NCI-H510A (cell line): ENCODE data around the gene ANKRD18B.
"Not testable (repeated sequence)": the region's sequence is repeated elsewhere in the genome, so short reads cannot be mapped to it uniquely, and the experiment has no call there.

Experiments used
- DNase-seq: peaks from one replicate; lab custom pipeline; 2025; lab: John Stamatoyannopoulos, UW

ANKRD18B gene

DNA sequence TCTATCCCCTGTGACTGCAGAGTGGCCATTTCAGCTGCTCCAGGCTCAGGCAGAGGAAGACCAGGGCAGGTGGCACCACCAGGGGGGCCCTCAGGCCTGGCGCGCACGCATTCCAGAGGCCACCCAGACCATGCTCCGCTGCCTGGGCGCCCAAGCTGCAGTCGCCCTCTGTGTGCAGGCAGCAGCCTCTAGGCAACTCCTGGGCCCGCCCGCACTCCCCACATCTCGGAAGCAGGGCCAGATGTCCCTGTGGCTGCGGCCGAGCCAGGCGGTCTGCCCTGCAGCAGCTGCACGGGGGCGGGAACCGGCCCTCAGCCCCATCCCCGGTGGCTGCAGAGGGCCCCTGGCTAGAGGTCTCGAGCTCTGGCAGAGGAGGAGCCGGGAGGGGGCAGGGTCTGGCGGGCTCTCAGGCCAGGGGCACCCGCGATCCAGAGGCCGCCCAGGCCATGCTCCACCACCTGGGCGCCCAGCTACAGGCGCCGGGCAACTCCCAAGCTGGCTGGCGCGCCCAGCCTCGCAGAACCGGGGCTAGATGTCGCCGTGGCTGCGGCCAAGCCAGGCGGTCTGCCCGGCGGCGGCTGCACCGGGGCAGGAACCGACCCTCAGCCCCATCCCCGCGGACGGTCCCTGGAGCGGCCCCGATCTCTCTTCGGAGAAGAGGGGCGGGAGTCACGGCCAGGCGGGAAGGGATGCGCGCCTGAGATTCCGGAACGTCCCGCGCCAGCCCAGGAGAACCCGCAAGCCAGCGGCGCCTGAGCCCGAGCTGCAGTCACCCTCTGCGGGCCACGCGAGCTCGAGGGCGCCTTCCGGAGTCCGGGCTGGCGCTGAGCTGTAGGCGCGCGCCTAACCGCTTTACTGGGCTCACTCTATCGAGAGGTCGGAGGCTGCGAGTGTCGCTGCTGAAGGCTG lies at the start of gene ANKRD18B:
TSS of gene ANKRD18B (plus strand) at position 855 of the 909 bp plus-strand sequence. CDS start 239 bp downstream, outside the sequence.
- peak; percentile 29 for DNase-seq

DNA sequence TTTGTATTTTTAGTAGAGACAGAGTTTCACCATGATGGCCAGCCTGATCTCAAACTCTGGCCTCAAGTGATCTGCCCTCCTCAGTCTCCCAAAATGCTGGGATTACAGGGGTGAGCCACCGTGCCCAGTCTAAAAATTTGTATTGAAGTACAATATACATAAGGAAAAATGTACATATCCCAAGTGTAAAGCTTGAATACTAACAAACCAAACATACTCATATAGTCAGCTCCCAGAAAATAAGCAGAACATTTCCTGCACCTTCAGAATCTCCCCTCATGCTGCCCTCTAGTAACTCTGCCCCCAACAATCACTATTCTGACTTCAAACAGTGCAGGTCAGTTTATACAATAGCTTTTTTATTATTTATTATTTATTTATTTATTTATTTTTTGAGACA lies 48.7 kb upstream of the ANKRD18B start:
- DNase-seq = no peak

DNA sequence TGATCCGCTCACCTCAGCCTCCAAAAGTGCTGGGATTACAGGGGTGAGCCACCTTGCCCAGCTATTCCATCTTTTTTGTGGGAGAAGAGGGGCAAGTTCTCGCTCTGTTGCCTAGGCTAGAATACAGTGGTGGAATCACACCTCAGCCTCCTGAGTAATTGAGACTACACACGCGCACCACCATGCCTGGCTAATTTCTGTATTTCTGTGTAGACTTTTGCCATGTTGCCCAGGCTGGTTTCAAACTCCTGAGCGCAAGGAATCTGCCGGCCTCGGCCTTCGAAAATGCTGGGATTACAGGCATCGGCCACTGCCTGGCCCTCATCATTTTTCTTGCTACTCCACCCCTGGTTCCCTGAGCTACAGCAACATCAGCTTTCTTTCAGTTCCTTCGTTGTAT lies 47.5 kb upstream of the ANKRD18B start:
- no peak for DNase-seq

DNA sequence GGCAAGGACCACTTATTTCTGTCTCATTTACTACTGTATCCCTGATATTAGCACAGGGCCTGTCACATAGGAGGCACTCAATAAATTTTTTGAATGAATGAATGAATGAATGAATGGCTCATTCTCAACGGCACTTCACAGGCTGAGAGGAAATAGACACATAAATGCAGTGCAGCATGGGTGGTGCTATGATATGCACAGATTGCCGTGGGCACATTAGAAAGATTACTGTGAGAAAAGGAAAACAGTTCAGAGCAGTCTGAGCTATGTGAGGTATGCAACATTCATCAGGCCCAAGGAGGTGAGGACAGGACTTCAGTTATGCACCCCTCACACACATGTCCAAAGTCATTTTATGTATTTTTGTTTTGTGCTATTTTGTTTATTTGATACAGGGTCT lies 43.9 kb upstream of the ANKRD18B start:
- DNase-seq = no peak

DNA sequence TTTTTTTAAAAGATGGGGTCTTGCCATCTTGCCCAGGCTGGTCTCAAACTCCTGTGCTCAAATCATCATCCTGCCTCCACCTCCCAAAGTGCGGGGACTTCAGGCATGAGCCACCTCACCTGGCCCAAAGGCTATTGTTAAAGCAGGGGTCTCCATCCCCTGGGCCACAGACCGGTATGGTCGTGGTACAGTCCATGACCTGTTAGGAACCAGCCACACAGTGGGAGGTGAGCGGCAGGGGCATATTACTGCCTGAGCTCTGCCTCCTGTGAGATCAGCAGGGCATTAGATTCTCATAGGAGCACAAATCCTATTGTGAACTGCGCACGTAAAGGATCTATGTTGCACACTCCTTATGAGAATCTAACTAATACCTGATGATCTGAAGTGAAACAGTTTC lies 43.1 kb upstream of the ANKRD18B start:
- DNase-seq = no peak

DNA sequence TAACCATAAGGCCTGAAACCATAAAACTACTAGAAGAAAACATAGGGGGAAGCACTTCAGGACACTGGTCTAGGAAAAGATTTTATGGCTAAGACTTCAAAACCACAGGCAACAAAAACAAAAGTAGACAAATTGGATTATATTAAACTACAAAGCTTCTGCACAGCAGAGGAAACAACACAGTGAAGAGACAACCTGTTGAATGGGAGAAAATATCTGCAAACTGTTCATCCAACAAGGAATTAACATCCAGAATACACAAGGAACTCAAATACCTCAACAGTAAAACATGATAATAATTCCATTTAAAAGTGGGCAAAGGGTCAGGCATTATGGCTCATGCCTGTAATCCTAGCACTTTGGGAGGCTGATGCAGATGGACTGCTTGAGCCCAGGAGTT lies 38.7 kb upstream of the ANKRD18B start:
- not testable (repeated sequence) for DNase-seq

DNA sequence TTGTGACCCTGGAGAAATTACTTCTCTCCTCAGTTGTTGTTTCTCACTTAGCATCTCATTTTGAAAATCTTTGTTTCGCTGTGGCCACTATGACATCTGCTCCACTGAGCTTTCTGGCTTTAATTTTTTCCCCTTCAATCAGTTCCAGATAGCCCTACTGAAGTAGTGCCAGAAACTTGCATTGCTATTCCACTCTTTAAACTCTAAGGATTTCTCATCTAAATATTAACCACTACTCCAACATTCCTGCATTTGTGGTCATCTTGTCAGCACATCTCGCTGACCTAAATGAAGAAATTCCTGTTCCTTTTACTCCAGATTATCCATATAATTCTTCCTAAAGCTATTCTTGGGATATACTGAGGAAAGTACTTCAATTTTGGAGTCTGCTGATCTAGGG lies 35.0 kb upstream of the ANKRD18B start:
- no peak for DNase-seq

DNA sequence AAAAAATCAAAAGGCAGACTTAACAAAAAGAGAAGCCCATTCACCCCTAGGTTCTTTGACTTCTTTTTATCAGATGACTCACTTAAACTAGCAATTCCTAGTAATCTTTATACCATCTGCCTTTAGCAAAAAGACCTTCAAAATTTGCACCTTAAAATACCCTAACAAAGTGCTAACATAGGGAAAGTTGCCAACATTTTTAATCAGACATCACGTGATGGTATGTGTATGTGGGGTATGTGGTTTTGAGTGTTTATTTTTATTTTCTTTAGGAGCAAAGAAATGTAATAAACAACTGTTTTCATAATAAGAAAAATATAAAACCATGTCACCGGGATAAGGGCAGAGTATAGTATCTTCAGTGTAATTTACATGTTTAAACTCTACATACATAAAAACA lies 30.2 kb upstream of the ANKRD18B start:
- not testable (repeated sequence) for DNase-seq

DNA sequence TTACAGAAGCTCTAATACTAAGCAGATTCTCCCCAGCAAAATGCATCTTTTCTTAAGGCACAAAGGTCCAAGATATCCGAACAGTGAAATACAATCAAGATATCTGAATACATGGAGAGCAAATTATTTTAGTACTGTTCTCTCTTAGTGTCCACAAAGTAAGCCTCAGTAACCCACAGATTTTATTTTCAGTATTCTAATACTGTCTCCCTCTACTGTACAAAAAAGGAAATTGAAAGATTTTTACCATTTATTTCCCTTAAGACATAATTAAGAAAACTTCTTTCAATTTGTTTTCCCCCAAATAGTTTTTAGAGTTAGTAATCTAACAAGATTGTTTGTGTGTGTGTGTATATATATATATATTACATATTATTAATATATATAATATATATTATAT lies 25.7 kb upstream of the ANKRD18B start:
- DNase-seq = no peak

DNA sequence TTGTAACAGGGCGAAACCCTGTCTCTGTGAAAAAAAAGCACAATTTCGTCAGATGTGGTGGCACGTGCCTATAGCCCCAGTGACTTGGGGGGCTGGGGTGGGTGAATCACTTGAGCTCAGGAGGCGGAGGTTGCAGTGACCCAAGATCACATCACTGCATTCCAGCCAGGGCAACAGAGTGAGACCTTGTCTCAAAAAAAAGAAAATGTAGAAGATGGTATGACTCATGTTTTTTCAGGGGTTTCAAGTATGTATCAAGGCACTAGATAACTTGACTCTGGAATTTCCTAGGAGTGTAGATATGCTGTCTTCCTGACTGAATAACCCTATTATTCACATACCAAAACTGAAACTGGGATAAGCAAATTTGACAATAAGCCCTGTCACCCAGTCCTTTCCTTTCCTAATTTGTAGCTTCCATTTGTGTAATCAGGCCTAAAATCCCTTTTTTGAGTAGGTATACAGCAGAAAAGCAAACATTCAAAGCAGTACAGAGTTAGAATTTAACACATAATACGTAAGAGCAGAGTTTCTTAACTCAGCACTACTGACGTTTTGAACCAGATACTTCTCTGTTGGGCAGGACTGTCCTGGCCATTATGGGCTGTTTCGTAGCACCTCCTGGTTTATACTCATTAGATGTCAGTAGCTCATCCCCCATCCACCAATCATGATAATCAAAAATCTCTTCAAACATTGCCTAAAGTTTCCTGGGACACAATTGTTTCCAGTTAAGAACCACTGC lies 17.3 kb upstream of the ANKRD18B start:
- no peak for DNase-seq

DNA sequence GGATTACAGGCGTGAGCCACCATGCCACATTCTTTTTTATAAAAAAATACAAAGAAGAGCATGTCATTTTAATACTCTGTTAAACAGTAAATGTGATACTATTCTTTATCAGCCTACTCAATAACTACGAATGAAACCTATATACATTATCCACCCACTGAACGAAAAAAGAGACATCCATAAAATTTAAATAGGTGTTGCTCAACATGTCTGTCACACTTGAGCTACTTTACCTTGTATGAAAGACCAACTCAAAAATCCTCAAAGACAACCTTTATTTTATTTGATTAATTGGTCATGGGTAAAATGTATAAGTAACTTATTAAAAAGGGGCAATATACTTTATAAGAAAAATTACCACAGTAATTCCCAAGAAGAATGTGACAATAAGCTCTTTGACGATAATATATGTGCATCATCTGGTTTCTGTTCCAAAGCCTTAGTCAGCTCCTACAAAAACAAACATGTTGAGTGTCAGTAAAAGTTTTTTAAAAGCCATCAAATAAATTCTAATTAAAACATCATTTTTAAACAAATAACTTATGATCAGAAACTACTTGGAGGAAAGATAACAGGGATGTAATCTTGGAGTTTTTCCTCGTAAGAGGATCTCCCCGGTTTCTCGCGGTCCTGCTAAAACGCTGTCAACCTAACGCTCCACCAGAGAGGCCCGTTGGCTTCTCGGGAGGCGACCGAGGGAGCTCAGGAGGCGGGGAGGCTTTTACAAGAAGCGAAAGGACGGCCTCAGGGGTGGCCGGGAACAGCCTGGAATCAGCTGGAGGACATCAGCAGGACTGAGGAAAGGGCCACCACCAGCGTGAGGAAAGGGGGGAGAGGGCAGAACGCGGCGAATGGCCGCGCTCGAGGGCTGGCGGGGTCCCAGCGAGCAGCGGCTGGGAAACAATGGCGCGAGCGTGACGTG lies 13.5 kb upstream of the ANKRD18B start:
- no peak for DNase-seq

DNA sequence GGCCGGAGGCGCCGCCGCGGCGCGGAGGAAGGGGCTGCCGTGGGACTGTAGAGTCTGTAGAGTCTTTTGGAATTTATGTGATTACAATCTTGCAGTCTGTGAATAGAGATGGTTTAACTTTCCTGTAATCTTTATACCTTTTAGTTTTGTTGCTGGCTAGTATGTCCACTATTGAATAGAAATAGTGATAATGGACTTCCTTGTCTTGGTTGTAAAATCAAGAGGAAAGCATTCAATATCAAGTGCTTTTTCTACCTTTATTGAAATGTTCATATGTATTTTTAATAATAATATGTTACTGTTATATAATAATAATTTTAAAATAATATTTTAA lies 12.9 kb upstream of the ANKRD18B start:
- DNase-seq = not testable (repeated sequence)

DNA sequence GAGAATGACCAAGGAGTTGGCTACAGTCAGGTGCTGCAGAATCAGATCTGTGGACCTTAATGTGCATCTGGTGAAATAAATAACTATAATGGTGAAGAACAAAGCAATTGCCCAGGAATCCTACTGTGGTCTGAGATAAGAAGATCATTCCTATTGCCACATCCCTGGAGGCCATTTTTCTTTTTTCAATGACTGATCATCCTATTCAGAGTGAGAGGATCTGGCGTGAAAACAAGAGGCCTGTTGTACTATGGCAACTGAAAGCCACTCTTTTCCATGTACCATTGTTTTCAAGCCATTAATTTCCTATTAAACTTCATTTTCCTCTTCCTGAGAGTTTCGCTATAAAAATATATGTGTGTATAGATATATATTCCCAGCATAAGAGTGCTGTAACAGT lies 11.5 kb upstream of the ANKRD18B start:
- DNase-seq = not testable (repeated sequence)

DNA sequence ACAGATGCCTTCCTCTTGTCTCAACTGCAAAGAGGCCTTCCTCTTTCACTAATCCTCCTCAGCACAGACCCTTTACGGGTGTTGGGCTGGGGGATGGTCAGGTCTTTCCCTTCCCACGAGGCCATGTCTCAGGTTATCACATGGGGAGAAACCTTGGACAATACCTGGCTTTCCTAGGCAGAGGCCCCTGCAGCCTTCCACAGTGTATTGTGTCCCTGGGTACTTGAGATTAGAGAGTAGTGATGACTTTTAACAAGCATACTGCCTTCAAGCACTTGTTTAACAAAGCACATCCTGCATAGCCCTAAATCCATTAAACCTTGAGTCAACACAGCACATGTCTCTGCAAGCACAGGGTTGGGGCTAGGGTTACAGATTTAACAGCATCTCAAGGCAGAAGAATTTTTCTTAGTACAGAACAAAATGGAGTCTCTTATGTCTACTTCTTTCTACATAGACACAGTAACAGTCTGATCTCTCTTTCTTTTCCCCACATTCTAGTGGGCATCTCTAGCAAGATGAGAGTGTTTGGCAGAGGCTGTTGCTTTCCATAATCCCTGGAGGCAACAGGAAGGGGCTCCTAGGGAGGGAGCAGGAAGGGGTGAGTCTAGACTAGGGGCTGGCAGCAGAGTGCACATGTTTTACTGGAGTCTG lies 8.6 kb upstream of the ANKRD18B start:
- peak; percentile 13 for DNase-seq

DNA sequence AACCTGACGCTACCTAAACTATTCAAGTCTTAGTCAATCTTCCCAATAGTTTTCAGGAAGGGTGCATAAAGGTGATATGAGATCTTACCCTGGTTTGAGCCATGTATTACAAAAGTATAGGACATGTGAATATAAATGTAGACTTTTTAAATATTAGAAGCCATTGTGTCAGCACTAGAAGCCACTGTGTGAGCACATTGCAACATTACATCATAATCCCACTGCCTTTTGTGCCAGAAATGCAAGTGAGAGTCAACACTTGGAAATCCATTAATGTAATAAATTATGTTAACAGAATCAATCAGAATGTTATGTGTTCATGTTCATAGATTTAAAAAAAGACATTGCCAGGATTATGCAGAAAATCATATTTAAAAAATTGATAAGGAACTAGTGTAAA lies 7.7 kb upstream of the ANKRD18B start:
- not testable (repeated sequence) for DNase-seq

DNA sequence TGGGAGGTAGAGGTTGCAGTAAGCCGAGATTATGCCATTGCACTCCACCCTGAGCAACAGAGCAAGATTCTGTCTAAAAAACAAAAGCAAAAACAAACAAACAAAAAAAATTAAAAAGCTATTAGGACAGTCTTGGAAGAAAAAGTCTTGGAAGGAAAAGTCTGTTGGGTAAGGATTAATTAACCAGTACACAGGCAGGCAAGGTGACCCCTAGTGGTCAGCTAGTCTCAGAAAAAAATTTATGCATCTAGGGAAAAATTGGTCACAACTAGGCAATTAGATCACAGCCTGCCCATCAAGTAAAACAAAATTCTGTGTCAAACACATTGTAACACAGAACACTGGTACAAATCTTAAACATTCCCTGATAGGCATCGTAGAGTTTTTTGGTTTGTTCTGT lies 6.7 kb upstream of the ANKRD18B start:
- DNase-seq = no peak

DNA sequence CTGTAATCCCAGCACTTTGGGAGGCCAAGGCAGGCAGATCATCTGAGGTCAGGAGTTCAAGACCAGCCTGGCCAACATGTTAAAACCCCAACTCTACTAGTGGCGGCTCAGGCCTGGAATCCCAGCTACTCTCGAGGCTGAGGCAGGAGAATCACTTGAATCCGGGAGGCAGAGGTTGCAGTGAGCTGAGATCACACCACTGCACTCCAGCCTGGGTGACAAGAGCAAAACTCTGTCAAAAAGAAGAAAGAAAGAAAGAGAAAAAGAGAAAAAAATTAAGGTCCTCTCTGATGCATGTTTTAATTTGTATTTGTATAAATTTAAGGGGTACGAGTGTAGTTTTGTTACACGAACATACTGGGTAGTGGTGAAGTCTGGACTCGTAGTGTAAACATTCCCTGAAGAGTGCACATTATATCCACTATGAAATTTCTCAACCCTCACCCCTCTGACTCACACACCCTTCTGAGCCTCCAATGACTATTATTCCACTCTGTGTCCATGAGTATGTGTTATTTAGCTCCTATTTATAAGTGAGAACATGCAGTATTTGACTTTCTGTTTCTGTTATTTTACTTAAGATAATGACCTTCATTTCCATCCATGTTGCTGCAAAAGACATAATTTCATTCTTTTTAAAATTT lies 6.0 kb upstream of the ANKRD18B start:
- DNase-seq = not testable (repeated sequence)

DNA sequence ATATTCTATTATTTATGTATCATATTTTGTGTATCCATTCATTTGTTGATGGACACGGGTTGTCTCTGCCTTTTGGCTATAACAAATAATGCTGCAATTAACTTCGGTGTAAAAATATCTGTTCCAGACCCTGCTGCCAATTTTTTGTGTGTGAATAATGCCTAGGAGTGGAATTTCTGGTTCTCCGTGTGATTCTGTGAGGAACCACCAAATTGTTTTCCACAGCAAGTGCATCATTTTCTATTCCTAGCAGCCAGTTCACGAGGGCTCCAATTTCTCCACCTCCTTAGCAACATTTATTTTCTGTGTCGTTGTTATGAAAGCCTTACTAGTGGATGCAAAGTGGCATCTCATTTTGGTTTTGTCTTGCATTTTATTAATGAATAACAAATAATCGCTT lies 2.2 kb upstream of the ANKRD18B start:
- not testable (repeated sequence) for DNase-seq

DNA sequence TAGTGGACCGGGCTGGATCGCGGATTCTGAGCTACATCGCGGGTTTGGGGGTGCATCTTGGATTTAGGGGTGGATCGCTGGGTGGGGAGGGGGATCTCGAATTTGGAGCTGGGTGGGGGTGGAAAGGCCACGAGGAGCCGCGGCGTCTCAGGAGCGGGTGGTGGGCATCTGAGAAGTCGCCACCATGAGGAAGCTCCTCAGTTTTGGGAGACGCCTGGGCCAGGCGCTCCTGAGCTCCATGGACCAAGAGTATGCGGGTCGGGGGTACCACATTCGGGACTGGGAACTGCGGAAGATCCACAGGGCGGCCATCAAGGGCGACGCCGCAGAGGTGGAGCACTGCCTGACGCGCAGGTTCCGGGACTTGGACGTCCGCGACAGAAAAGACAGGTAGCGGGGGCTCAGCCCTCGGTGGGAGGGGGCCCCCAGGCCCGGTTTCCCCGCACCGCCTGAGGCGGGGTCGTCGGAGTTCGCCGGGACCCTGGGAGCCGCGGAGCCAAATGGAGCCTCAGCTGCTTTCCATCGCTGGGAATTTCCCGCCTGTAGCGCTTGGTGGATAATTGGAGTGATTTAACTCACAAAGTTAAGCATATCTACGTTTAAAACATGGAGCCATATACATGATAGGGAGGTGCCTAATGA lies 376 bp downstream of the ANKRD18B start:
- no peak for DNase-seq

DNA sequence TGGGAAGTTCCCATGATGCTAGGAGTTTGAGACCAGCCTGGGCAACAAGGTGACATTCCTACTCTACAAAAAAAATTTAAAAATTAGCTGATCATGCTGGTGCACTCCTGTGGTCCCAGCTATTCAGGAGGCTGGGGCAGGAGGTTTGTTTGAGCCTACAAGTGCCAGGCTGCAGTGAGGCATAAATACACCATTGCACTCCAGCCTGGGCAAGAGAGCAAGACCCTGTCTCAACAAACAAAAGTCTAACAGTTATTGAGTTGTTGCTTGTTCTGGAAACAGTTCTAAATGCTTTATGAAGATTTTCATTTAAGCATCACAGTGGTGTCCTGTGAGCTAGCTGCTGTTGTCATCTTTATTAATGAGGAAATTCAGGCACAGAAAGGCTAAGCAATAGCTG lies 4.0 kb downstream of the ANKRD18B start:
- DNase-seq = not testable (repeated sequence)

DNA sequence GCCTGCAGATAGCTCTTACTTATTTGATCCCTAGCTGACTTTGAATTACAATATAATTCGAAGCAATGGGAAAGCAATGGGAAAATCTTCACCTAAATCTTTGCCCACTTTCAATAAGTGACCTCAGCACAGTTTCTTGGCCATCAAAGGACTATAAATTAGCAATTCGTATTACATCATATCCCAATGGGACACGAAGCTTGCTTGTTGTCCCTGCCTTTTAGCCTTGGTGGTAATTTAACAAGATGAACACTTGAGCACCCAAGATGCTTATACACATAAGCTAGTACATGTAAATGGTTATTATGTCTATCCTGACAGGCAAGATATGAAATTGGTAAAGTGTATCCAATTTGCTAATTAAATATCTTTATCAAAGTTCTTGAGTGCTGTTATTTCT lies 9.9 kb downstream of the ANKRD18B start:
- DNase-seq = not testable (repeated sequence)
